ENCODE data around the gene CEMIP.

CEMIP gene

GRCh38 chr15:80789296-80789695 is 10.1 kb downstream of the CEMIP start:
- TF ChIP-seq REST (IDR thresholded peaks at IDR 0.05; ENCODE audit: insufficient replicate concordance, low read depth), result no peak
- H3K27ac ChIP-seq (replicated peaks), result no peak overlapping the region
- H3K27me3 ChIP-seq (ENCODE audit: insufficient read depth, poor library complexity, severe bottlenecking), result no peaks in the 10 kb centered on the region
- DNase-seq (ENCODE audit: low read depth in 1 of 2, low spot score in 1 of 2), result no peak
- H3K4me3 ChIP-seq (replicated peaks; ENCODE audit: insufficient read depth, low read length), result no peak overlapping the region

- Histone ChIP-seq H3K27ac (replicated peaks) (no peak overlapping the region), H3K27me3 (ENCODE audit: insufficient read depth, poor library complexity, severe bottlenecking) (no peaks in the 10 kb centered on the region), H3K4me3 (replicated peaks; ENCODE audit: insufficient read depth, low read length) (no peak overlapping the region)
- no peak for TF ChIP-seq REST (IDR thresholded peaks at IDR 0.05; ENCODE audit: insufficient replicate concordance, low read depth)
- no peak for TF ChIP-seq SPI1 (IDR thresholded peaks at IDR 0.05; ENCODE audit: borderline replicate concordance, low read depth)
- no peak for TF ChIP-seq GABPA (IDR thresholded peaks at IDR 0.05; ENCODE audit: low read depth)
- no peak for TF ChIP-seq CTCF (IDR thresholded peaks at IDR 0.05; ENCODE audit: insufficient read depth, low read length)
- TF ChIP-seq POLR2AphosphoS5 (IDR thresholded peaks at IDR 0.05; ENCODE audit: low read depth), result no peak
- no peak for DNase-seq (ENCODE audit: low read depth in 1 of 2, low spot score in 1 of 2)
Observed at GRCh38 chr15:80789796-80790195, 10.6 kb downstream of the CEMIP start.

GRCh38 chr15:80790236-80790635 is 11.1 kb downstream of the CEMIP start:
- H3K4me3 ChIP-seq (replicated peaks; ENCODE audit: insufficient read depth, low read length), result no peak overlapping the region
- DNase-seq (ENCODE audit: low read depth in 1 of 2, low spot score in 1 of 2), result no peak
- H3K27ac ChIP-seq (replicated peaks), result no peak overlapping the region
- H3K27me3 ChIP-seq (ENCODE audit: insufficient read depth, poor library complexity, severe bottlenecking), result no peaks in the 10 kb centered on the region
- TF ChIP-seq SPI1 (IDR thresholded peaks at IDR 0.05; ENCODE audit: borderline replicate concordance, low read depth), result no peak
- TF ChIP-seq CTCF (IDR thresholded peaks at IDR 0.05; ENCODE audit: insufficient read depth, low read length), result no peak
- TF ChIP-seq REST (IDR thresholded peaks at IDR 0.05; ENCODE audit: insufficient replicate concordance, low read depth), result no peak
- TF ChIP-seq GABPA (IDR thresholded peaks at IDR 0.05; ENCODE audit: low read depth), result no peak
- no peak for TF ChIP-seq POLR2AphosphoS5 (IDR thresholded peaks at IDR 0.05; ENCODE audit: low read depth)

- TF ChIP-seq REST (IDR thresholded peaks at IDR 0.05; ENCODE audit: insufficient replicate concordance, low read depth), result no peak
- no peak for TF ChIP-seq GABPA (IDR thresholded peaks at IDR 0.05; ENCODE audit: low read depth)
- TF ChIP-seq SPI1 (IDR thresholded peaks at IDR 0.05; ENCODE audit: borderline replicate concordance, low read depth), result no peak
- TF ChIP-seq POLR2AphosphoS5 (IDR thresholded peaks at IDR 0.05; ENCODE audit: low read depth), result no peak
- TF ChIP-seq CTCF (IDR thresholded peaks at IDR 0.05; ENCODE audit: insufficient read depth, low read length), result no peak
- H3K4me3 ChIP-seq (replicated peaks; ENCODE audit: insufficient read depth, low read length), result no peak overlapping the region
Observed at GRCh38 chr15:80791004-80791403, 11.8 kb downstream of the CEMIP start.

More at GRCh38 chr15:80791004-80791403, 11.8 kb downstream of the CEMIP start:
- Histone ChIP-seq H3K27me3 (ENCODE audit: insufficient read depth, poor library complexity, severe bottlenecking) (no peaks in the 10 kb centered on the region), H3K27ac (replicated peaks) (no peak overlapping the region)
- DNase-seq (ENCODE audit: low read depth in 1 of 2, low spot score in 1 of 2), result no peak

Data from HL-60 (cell line).